ENCODE results near the gene CREG2.

CREG2 gene

GRCh38 chr2:101409699-101410098, 22.4 kb upstream of the CREG2 start:
- no peak for TF ChIP-seq CTCF (IDR thresholded peaks at IDR 0.05; ENCODE audit: low read depth, low read length)
- DNase-seq (ENCODE audit: extremely low read depth, low read depth) = no peak

DNA sequence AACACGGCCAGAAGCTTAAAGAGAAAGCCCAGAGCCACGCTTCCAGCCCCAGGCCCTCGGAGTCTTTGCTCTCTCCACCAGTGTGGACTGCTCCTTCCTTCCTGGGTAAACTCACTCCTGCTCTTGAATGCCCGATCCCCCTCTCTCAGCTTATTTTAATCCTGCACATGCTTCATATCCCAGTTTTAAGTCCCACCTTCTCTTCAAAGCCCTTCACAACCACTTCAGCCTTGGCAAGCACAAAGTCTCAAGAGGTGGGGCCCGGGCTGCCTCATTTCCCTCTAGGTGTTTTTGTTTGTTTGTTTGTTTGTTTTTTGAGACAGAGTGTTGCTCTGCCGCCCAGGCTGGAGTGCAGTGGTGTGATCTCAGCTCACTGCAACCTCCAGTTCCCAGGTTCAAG, 21.6 kb upstream of the CREG2 start:
- TF ChIP-seq CTCF (IDR thresholded peaks at IDR 0.05; ENCODE audit: low read depth, low read length) = no peak
- DNase-seq (ENCODE audit: extremely low read depth, low read depth) = no peak

DNA sequence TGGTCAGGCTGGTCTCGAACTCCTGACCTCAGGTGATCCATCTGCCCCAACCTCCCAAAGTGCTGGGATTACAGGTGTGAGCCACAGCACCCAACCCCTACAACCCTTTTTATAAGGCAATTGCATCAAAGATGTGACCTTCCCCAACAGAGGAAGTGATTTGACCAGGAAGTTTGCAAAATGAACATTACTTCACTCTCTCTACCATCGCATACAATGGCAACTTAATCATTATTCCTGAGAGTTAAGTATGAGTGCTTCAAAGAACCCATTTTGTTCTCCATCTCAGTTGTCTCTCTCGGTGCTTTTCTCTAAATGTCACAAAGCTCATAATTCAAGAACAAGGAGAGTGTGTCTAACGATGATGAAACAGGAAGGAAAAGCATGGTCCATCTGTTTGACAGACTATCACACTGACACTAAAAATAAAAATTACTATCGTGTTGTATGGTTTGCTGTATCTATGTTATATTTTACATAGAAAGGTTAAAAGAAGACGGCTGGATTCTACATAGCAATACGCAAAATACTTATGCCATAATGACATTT, 18.1 kb upstream of the CREG2 start:
- DNase-seq (ENCODE audit: extremely low read depth, low read depth) = no peak
- TF ChIP-seq CTCF (IDR thresholded peaks at IDR 0.05; ENCODE audit: low read depth, low read length) = no peak

- no peak for TF ChIP-seq CTCF (IDR thresholded peaks at IDR 0.05; ENCODE audit: low read depth, low read length)
- no peak for DNase-seq (ENCODE audit: extremely low read depth, low read depth)
Observed at GRCh38 chr2:101403745-101404144, 16.4 kb upstream of the CREG2 start.

DNA sequence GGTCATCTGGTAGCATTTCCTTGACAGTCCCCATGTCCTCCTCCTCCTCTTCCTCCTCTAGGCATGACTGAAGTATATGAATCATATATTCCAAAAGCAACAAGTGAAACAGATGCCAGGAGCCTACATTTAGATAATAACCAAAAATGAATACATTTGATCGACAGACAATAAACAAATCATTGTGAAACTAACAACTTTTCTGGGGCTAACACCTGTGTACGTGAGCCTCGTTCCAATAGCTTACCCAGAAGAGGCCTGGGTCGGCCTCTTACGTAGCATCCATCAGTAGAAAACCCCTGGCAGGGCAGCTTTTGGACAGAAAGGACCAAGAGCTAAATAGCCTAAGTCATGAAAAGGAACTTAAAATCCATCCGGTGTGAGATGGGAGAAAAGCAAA, 15.3 kb upstream of the CREG2 start:
- no peak for DNase-seq (ENCODE audit: extremely low read depth, low read depth)
- no peak for TF ChIP-seq CTCF (IDR thresholded peaks at IDR 0.05; ENCODE audit: low read depth, low read length)

- no peak; the same call in 1 of the 2 replicates for TF ChIP-seq CTCF (IDR thresholded peaks at IDR 0.05; ENCODE audit: low read depth, low read length)
- DNase-seq (ENCODE audit: extremely low read depth, low read depth) = no peak
Observed at GRCh38 chr2:101401906-101402305, 14.6 kb upstream of the CREG2 start.

- no peak for DNase-seq (ENCODE audit: extremely low read depth, low read depth)
- TF ChIP-seq CTCF (IDR thresholded peaks at IDR 0.05; ENCODE audit: low read depth, low read length) = no peak
Observed at GRCh38 chr2:101401326-101401665, 14.0 kb upstream of the CREG2 start.

Measured in AG09319 (cell line).